ENCODE data around the gene PTGR1. TPM values are rescaled to one million over a fixed set of nuclear protein-coding genes. Genes with fewer than 3 reads are reported as not detected.
"Not testable (repeated sequence)": the region's sequence is repeated elsewhere in the genome, so short reads cannot be mapped to it uniquely, and the experiment has no call there.

PTGR1 gene
- total and polyA plus RNA-seq, 4 donors = 38.4 to 53.1 (median 42.0) TPM

- H3K27ac ChIP-seq (ENCODE audit: low read depth, low read length) = no peak overlapping the region
- DNase-seq (ENCODE audit: low read depth in 4 of 6, low spot score in 6 of 6) = no peak
- H3K4me3 ChIP-seq (ENCODE audit: low read depth, low read length) = no peak overlapping the region
- H3K27me3 ChIP-seq (ENCODE audit: control insufficient read depth, insufficient read depth, low read length) = no peaks in the 10 kb centered on the region
- peaks cover 21% of the 10 kb centered on the region for H3K36me3 ChIP-seq (ENCODE audit: control insufficient read depth, insufficient read depth, low read length)
- H3K4me1 ChIP-seq (ENCODE audit: control insufficient read depth, insufficient read depth, low read length) = no peaks in the 10 kb centered on the region
- no peaks in the 10 kb centered on the region for H3K9me3 ChIP-seq (ENCODE audit: control insufficient read depth, insufficient read depth, low read length)
These were observed 38.2 kb downstream of the PTGR1 start for GRCh38 chr9:111561165-111561719.

GRCh38 chr9:111559000-111559610 lies 40.3 kb downstream of the PTGR1 start:
- peaks cover 4% of the 10 kb centered on the region for H3K36me3 ChIP-seq (ENCODE audit: control insufficient read depth, insufficient read depth, low read length)
- H3K9me3 ChIP-seq (ENCODE audit: control insufficient read depth, insufficient read depth, low read length) = no peaks in the 10 kb centered on the region
- H3K27me3 ChIP-seq (ENCODE audit: control insufficient read depth, insufficient read depth, low read length) = no peaks in the 10 kb centered on the region
- H3K4me1 ChIP-seq (ENCODE audit: control insufficient read depth, insufficient read depth, low read length) = no peaks in the 10 kb centered on the region
- 98% methylated on average over 7 of the region's 7 CpGs for WGBS (ENCODE audit: insufficient coverage)
- DNase-seq (ENCODE audit: low read depth in 4 of 6, low spot score in 6 of 6) = no peak
- no peak overlapping the region for H3K4me3 ChIP-seq (ENCODE audit: low read depth, low read length)
- no peak overlapping the region for H3K27ac ChIP-seq (ENCODE audit: low read depth, low read length)

DNA sequence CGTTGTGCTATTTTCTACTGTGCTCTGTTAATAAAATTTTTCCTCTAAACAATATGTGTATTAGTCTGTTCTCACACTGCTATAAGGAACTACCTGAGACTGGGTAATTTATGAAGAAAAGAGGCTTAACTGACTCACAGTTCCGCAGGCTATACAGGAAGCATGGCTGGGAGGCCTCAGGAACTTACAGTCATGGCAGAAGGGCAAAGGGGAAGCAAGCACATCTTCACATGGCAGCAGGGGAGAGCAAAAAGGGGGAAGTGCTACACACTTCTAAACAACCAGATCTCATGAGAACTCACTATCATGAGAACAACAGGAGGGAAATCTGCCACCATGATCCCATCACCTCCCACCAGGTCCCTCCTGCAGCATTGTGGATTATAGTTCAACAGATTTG lies 44.0 kb downstream of the PTGR1 start:
- WGBS (ENCODE audit: insufficient coverage) = 67% methylated on average over 1 of the region's 2 CpGs
- not testable (repeated sequence) for H3K27me3 ChIP-seq (ENCODE audit: control insufficient read depth, insufficient read depth, low read length); H3K36me3 ChIP-seq (ENCODE audit: control insufficient read depth, insufficient read depth, low read length); H3K9me3 ChIP-seq (ENCODE audit: control insufficient read depth, insufficient read depth, low read length); H3K4me1 ChIP-seq (ENCODE audit: control insufficient read depth, insufficient read depth, low read length); DNase-seq (ENCODE audit: low read depth in 4 of 6, low spot score in 6 of 6); H3K27ac ChIP-seq (ENCODE audit: low read depth, low read length); H3K4me3 ChIP-seq (ENCODE audit: low read depth, low read length)

- Histone ChIP-seq H3K27me3 (ENCODE audit: control insufficient read depth, insufficient read depth, low read length) (no peaks in the 10 kb centered on the region), H3K27ac (ENCODE audit: low read depth, low read length) (no peak overlapping the region), H3K36me3 (ENCODE audit: control insufficient read depth, insufficient read depth, low read length) (no peaks in the 10 kb centered on the region), H3K4me1 (ENCODE audit: control insufficient read depth, insufficient read depth, low read length) (no peaks in the 10 kb centered on the region), H3K9me3 (ENCODE audit: control insufficient read depth, insufficient read depth, low read length) (peaks cover 55% of the 10 kb centered on the region), H3K4me3 (ENCODE audit: low read depth, low read length) (no peak overlapping the region)
- 100% methylated on average over 1 of the region's 2 CpGs for WGBS (ENCODE audit: insufficient coverage)
- DNase-seq (ENCODE audit: low read depth in 4 of 6, low spot score in 6 of 6) = no peak
These were observed 50.8 kb downstream of the PTGR1 start for GRCh38 chr9:111548623-111549022.

- WGBS (ENCODE audit: insufficient coverage) = 93% methylated on average over 3 of the region's 11 CpGs
- DNase-seq (ENCODE audit: low read depth in 4 of 6, low spot score in 6 of 6) = no peak
- Histone ChIP-seq H3K9me3 (ENCODE audit: control insufficient read depth, insufficient read depth, low read length) (peaks cover 46% of the 10 kb centered on the region), H3K4me1 (ENCODE audit: control insufficient read depth, insufficient read depth, low read length) (no peaks in the 10 kb centered on the region), H3K4me3 (ENCODE audit: low read depth, low read length) (no peak overlapping the region), H3K36me3 (ENCODE audit: control insufficient read depth, insufficient read depth, low read length) (peaks cover 21% of the 10 kb centered on the region), H3K27ac (ENCODE audit: low read depth, low read length) (no peak overlapping the region), H3K27me3 (ENCODE audit: control insufficient read depth, insufficient read depth, low read length) (no peaks in the 10 kb centered on the region)
These were observed 56.8 kb downstream of the PTGR1 start for GRCh38 chr9:111542497-111543254.

- no peak overlapping the region for H3K27ac ChIP-seq (ENCODE audit: low read depth, low read length)
- peaks cover 6% of the 10 kb centered on the region for H3K9me3 ChIP-seq (ENCODE audit: control insufficient read depth, insufficient read depth, low read length)
- H3K4me1 ChIP-seq (ENCODE audit: control insufficient read depth, insufficient read depth, low read length) = no peaks in the 10 kb centered on the region
- no peak for DNase-seq (ENCODE audit: low read depth in 4 of 6, low spot score in 6 of 6)
- WGBS (ENCODE audit: insufficient coverage) = 92% methylated on average over 1 of the region's 5 CpGs
- peaks cover 53% of the 10 kb centered on the region for H3K36me3 ChIP-seq (ENCODE audit: control insufficient read depth, insufficient read depth, low read length)
- H3K27me3 ChIP-seq (ENCODE audit: control insufficient read depth, insufficient read depth, low read length) = no peaks in the 10 kb centered on the region
- H3K4me3 ChIP-seq (ENCODE audit: low read depth, low read length) = no peak overlapping the region
These were observed 66.2 kb downstream of the PTGR1 start for GRCh38 chr9:111533099-111533790.

GRCh38 chr9:111531716-111532115 lies 67.7 kb downstream of the PTGR1 start:
- H3K27ac ChIP-seq (ENCODE audit: low read depth, low read length) = no peak overlapping the region
- H3K4me1 ChIP-seq (ENCODE audit: control insufficient read depth, insufficient read depth, low read length) = no peaks in the 10 kb centered on the region
- no peak overlapping the region for H3K4me3 ChIP-seq (ENCODE audit: low read depth, low read length)
- no peak for DNase-seq (ENCODE audit: low read depth in 4 of 6, low spot score in 6 of 6)
- no peaks in the 10 kb centered on the region for H3K27me3 ChIP-seq (ENCODE audit: control insufficient read depth, insufficient read depth, low read length)
- peaks cover 2% of the 10 kb centered on the region for H3K9me3 ChIP-seq (ENCODE audit: control insufficient read depth, insufficient read depth, low read length)
- 100% methylated on average over 2 of the region's 4 CpGs for WGBS (ENCODE audit: insufficient coverage)
- H3K36me3 ChIP-seq (ENCODE audit: control insufficient read depth, insufficient read depth, low read length) = peaks cover 42% of the 10 kb centered on the region

DNA sequence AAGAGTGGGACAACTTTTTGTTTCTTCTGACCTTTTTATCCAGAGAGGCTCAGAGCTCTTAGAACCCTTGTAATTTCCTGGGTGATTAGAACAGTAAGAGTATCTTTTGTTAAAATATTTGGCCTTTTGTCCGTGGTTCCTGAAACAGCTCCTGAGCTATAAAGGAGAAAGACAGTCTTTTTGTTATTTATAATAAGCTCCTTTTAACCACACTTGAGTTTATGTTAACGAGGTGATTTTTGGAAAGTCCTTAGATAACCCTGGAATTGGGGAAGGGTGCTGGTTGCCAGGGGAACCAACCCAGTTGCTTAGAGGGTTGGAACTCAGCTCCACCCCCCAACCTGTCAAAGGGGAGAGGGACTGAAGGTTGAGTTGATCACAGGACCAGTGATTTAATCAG lies 69.7 kb downstream of the PTGR1 start:
- peaks cover 7% of the 10 kb centered on the region for H3K4me1 ChIP-seq (ENCODE audit: control insufficient read depth, insufficient read depth, low read length)
- no peak overlapping the region for H3K4me3 ChIP-seq (ENCODE audit: low read depth, low read length)
- peaks cover 27% of the 10 kb centered on the region for H3K36me3 ChIP-seq (ENCODE audit: control insufficient read depth, insufficient read depth, low read length)
- no peak overlapping the region for H3K27ac ChIP-seq (ENCODE audit: low read depth, low read length)
- no peak for DNase-seq (ENCODE audit: low read depth in 4 of 6, low spot score in 6 of 6)
- peaks cover 2% of the 10 kb centered on the region for H3K27me3 ChIP-seq (ENCODE audit: control insufficient read depth, insufficient read depth, low read length)
- peaks cover 2% of the 10 kb centered on the region for H3K9me3 ChIP-seq (ENCODE audit: control insufficient read depth, insufficient read depth, low read length)
- WGBS (ENCODE audit: insufficient coverage) = no CpG with 5 or more reads among the region's 2 CpGs

GRCh38 chr9:111527347-111527746 lies 72.1 kb downstream of the PTGR1 start:
- Histone ChIP-seq H3K4me1 (ENCODE audit: control insufficient read depth, insufficient read depth, low read length) (peaks cover 8% of the 10 kb centered on the region), H3K27ac (ENCODE audit: low read depth, low read length) (no peak overlapping the region), H3K9me3 (ENCODE audit: control insufficient read depth, insufficient read depth, low read length) (no peaks in the 10 kb centered on the region), H3K27me3 (ENCODE audit: control insufficient read depth, insufficient read depth, low read length) (peaks cover 2% of the 10 kb centered on the region), H3K4me3 (ENCODE audit: low read depth, low read length) (no peak overlapping the region), H3K36me3 (ENCODE audit: control insufficient read depth, insufficient read depth, low read length) (peaks cover 16% of the 10 kb centered on the region)
- 90% methylated on average over 1 of the region's 2 CpGs for WGBS (ENCODE audit: insufficient coverage)
- no peak for DNase-seq (ENCODE audit: low read depth in 4 of 6, low spot score in 6 of 6)
